AG04450 (cell line): Measurements from ENCODE around the gene GLP2R. TPM values are rescaled to one million over a fixed set of nuclear protein-coding genes. Genes with fewer than 3 reads are reported as not detected.

Experiments
- CTCF ChIA-PET: fragments of 300-600, 350-600 bp; formaldehyde crosslinking; extraction: SDS; loops from one replicate; lab custom pipeline; 2022; ENCODE audit warnings: antibody characterized with exemption, inconsistent platforms; lab: Charles Lee
- POLR2A ChIA-PET: fragments of 350-600 bp; formaldehyde crosslinking; extraction: SDS; loops from one replicate; lab custom pipeline; 2021; ENCODE audit warnings: antibody characterized with exemption, inconsistent platforms; lab: Yijun Ruan, JAX
- DNase-seq: peaks from one replicate; pipeline ENCODE4 v3.0.0-alpha.2; 2011; ENCODE audit warnings: low read depth, low spot score
- H3K27ac ChIP-seq: one replicate; pipeline ENCODE4 v1.5.1; 2012; ENCODE audit warnings: low read depth, low read length, control low read depth
- H3K27me3 ChIP-seq: one replicate; pipeline ENCODE4 v1.6.0; 2012; ENCODE audit warnings: low read length; ENCODE audit not compliant: control insufficient read depth, insufficient read depth
- H3K4me3 ChIP-seq: 2 replicates; pipeline ENCODE4 v1.5.1; 2011; ENCODE audit warnings: mild to moderate bottlenecking, low read depth, low read length, control low read depth
- H3K9me3 ChIP-seq: 2 replicates; pipeline ENCODE4 v1.5.1; 2012; ENCODE audit warnings: low read length; ENCODE audit not compliant: control insufficient read depth, insufficient read depth
- CTCF ChIP-seq: IDR thresholded peaks from 2 replicates; pipeline ENCODE4 v1.5.1; 2011; ENCODE audit warnings: low read depth, low read length, control low read depth, inconsistent platforms
- polyA plus RNA-seq: library from polyadenylated mRNA; depleted of rRNA; stranded (reverse); fragments of >200 nt; gene quantifications from 2 replicates; pipeline ENCODE4 v1.2.3, GENCODE V29; 2011

Gene GLP2R
- polyA plus RNA-seq, 1 experiment, result 0.63 TPM

- DNase-seq, result no peak
- ChIA-PET POLR2A (no interaction called here), CTCF (interaction anchor here (0.8 to 9.4 kb wide), 2 partner anchors 691 to 1324 kb away, joined by 6 to 205 read pairs; no protein-coding TSS in a partner anchor)
- TF ChIP-seq CTCF, result no peak
- no peak overlapping the region for H3K27ac ChIP-seq
- no peak overlapping the region for H3K4me3 ChIP-seq
- no peaks in the 10 kb centered on the region; the same call in 1 of the 2 replicates for H3K9me3 ChIP-seq
- no peaks in the 10 kb centered on the region for H3K27me3 ChIP-seq
These were observed 100.6 kb downstream of the GLP2R start for GRCh38 chr17:9926150-9926804.

GRCh38 chr17:9928601-9929333 lies 103.0 kb downstream of the GLP2R start:
- POLR2A ChIA-PET, result no interaction called here
- DNase-seq, result peak; percentile 63
- CTCF ChIA-PET, result interaction anchor here (0.5 to 9.4 kb wide), 12 partner anchors 17 to 1644 kb away, joined by 3 to 205 read pairs (median 3); partner anchors contain the start of gene CFAP52
- no peak overlapping the region for H3K4me3 ChIP-seq
- no peaks in the 10 kb centered on the region; the same call in 1 of the 2 replicates for H3K9me3 ChIP-seq
- peak; percentile 66 for TF ChIP-seq CTCF
- H3K27ac ChIP-seq, result peak overlapping the region; percentile 2
- no peaks in the 10 kb centered on the region for H3K27me3 ChIP-seq

GRCh38 chr17:9929871-9930270 lies 104.1 kb downstream of the GLP2R start:
- POLR2A ChIA-PET, result no interaction called here
- H3K27ac ChIP-seq, result no peak overlapping the region
- peaks cover 6% of the 10 kb centered on the region for H3K9me3 ChIP-seq
- no peak overlapping the region for H3K4me3 ChIP-seq
- CTCF ChIA-PET, result interaction anchor here (1.2 to 9.4 kb wide), 4 partner anchors 28 to 687 kb away, joined by 3 to 205 read pairs (median 9); no protein-coding TSS in a partner anchor
- no peak for DNase-seq
- TF ChIP-seq CTCF, result no peak
- H3K27me3 ChIP-seq, result no peaks in the 10 kb centered on the region

- CTCF ChIA-PET, result interaction anchor here (1.1 to 9.4 kb wide), 2 partner anchors 686 to 700 kb away, joined by 3 to 205 read pairs; no protein-coding TSS in a partner anchor
- no peak for TF ChIP-seq CTCF
- POLR2A ChIA-PET, result no interaction called here
- no peak overlapping the region for H3K27ac ChIP-seq
- no peaks in the 10 kb centered on the region for H3K27me3 ChIP-seq
- H3K9me3 ChIP-seq, result peaks cover 9% of the 10 kb centered on the region
- no peak for DNase-seq
- H3K4me3 ChIP-seq, result no peak overlapping the region
These were observed 105.5 kb downstream of the GLP2R start for GRCh38 chr17:9931144-9931741.
